Breast epithelium (tissue), 3 donors: ENCODE data around the gene CHCHD1.

ENCODE experiments used
- CTCF ChIP-seq, 3 donors: fragments of 450-650 bp; IDR thresholded peaks; one replicate each; pipeline ENCODE4 v1.5.1; 2016 to 2017; ENCODE audit warnings: antibody characterized with exemption in 3 of 3, mild to moderate bottlenecking in 3 of 3, moderate library complexity in 3 of 3
- POLR2A ChIP-seq: fragments of 450-650 bp; IDR thresholded peaks from one replicate; pipeline ENCODE4 v1.6.1; 2016; ENCODE audit warnings: antibody characterized with exemption, mild to moderate bottlenecking, moderate library complexity

- TF ChIP-seq CTCF (IDR thresholded peaks at IDR 0.05) (no peak), POLR2A (no peak)
Observed at GRCh38 chr10:73814896-73815718, 33.3 kb downstream of the CHCHD1 start.
